Calu3 (cell line): Measurements from ENCODE around the gene VWA3A. TPM values are rescaled to one million over a fixed set of nuclear protein-coding genes. Genes with fewer than 3 reads are reported as not detected.

Source experiments
- BruUV-seq: library from RNA; stranded (reverse); fragments of 400-500 nt; replicated peaks from 2 replicates; lab custom pipeline; 2021; lab: Mats Ljungman, UMichigan
- CTCF ChIA-PET: fragments of 300-600 bp; sonication (Branson Sonifier 250); formaldehyde crosslinking; loops from one replicate; lab custom pipeline; 2022; ENCODE audit warnings: antibody characterized with exemption; lab: Charles Lee
- DNase-seq: peaks from one replicate; pipeline ENCODE4 v3.0.0; 2022
- H3K27ac Mint-ChIP-seq: one replicate; pipeline ENCODE4 v1.8.0; 2022; ENCODE audit warnings: mixed read lengths; ENCODE audit not compliant: unreplicated experiment
- H3K27me3 Mint-ChIP-seq: one replicate; pipeline ENCODE4 v1.8.0; 2022; ENCODE audit warnings: mixed read lengths; ENCODE audit not compliant: unreplicated experiment
- H3K36me3 Mint-ChIP-seq: one replicate; pipeline ENCODE4 v1.8.0; 2022; ENCODE audit warnings: mild to moderate bottlenecking, moderate library complexity, mixed read lengths; ENCODE audit not compliant: insufficient read depth, unreplicated experiment
- H3K4me1 Mint-ChIP-seq: one replicate; pipeline ENCODE4 v1.8.0; 2022; ENCODE audit warnings: mild to moderate bottlenecking, low read depth, mixed read lengths; ENCODE audit not compliant: unreplicated experiment
- H3K4me3 Mint-ChIP-seq: one replicate; pipeline ENCODE4 v1.8.0; 2022; ENCODE audit warnings: mild to moderate bottlenecking, low read depth, moderate library complexity, mixed read lengths; ENCODE audit not compliant: unreplicated experiment
- H3K9me3 Mint-ChIP-seq: one replicate; pipeline ENCODE4 v1.8.0; 2022; ENCODE audit warnings: low read depth, mixed read lengths; ENCODE audit not compliant: unreplicated experiment
- intact Hi-C: fragments of 100-400 bp; cut with micrococcal nuclease; formaldehyde crosslinking; loops from one replicate; pipeline ENCODE4 v1.10.0; 2022; ENCODE audit not compliant: unreplicated experiment
- total RNA-seq: library from RNA; stranded (reverse); gene quantifications from 2 replicates; pipeline ENCODE4 v1.2.3, GENCODE V29; 2022
- TF ChIP-seq, protein P1 (sequence below): fragments of 200-600 bp; IDR thresholded peaks from one replicate; pipeline ENCODE4 v1.8.0; 2022; ENCODE audit warnings: antibody characterized with exemption; ENCODE audit not compliant: unreplicated experiment

VWA3A gene
- total RNA-seq, 1 experiment from 2014 or later, result 0.33 TPM

- H3K4me1 Mint-ChIP-seq, result peaks cover 39% of the 10 kb centered on the region
- no peak overlapping the region for H3K4me3 Mint-ChIP-seq
- intact Hi-C loops, result loop anchor here (1.0 to 2.0 kb wide), 4 partner anchors 90 to 236 kb away; partner anchors contain the start of genes PDZD9 and UQCRC2
- TF ChIP-seq, protein P1, sequence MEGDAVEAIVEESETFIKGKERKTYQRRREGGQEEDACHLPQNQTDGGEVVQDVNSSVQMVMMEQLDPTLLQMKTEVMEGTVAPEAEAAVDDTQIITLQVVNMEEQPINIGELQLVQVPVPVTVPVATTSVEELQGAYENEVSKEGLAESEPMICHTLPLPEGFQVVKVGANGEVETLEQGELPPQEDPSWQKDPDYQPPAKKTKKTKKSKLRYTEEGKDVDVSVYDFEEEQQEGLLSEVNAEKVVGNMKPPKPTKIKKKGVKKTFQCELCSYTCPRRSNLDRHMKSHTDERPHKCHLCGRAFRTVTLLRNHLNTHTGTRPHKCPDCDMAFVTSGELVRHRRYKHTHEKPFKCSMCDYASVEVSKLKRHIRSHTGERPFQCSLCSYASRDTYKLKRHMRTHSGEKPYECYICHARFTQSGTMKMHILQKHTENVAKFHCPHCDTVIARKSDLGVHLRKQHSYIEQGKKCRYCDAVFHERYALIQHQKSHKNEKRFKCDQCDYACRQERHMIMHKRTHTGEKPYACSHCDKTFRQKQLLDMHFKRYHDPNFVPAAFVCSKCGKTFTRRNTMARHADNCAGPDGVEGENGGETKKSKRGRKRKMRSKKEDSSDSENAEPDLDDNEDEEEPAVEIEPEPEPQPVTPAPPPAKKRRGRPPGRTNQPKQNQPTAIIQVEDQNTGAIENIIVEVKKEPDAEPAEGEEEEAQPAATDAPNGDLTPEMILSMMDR, result peak; percentile 78
- peaks cover 3% of the 10 kb centered on the region for H3K9me3 Mint-ChIP-seq
- H3K27ac Mint-ChIP-seq, result no peak overlapping the region
- peaks cover 32% of the 10 kb centered on the region for H3K36me3 Mint-ChIP-seq
- CTCF ChIA-PET, result interaction anchor here (0.5 to 2.0 kb wide), 31 partner anchors 9 to 703 kb away, joined by 3 to 37 read pairs (median 4); partner anchors contain the start of genes EEF2K, MOSMO, POLR3E and VWA3A
- no peaks in the 10 kb centered on the region for H3K27me3 Mint-ChIP-seq
- no TSS peak for BruUV-seq
- peak; percentile 86 for DNase-seq
Observed at GRCh38 chr16:22188595-22189442, 96.5 kb downstream of the VWA3A start.

DNA sequence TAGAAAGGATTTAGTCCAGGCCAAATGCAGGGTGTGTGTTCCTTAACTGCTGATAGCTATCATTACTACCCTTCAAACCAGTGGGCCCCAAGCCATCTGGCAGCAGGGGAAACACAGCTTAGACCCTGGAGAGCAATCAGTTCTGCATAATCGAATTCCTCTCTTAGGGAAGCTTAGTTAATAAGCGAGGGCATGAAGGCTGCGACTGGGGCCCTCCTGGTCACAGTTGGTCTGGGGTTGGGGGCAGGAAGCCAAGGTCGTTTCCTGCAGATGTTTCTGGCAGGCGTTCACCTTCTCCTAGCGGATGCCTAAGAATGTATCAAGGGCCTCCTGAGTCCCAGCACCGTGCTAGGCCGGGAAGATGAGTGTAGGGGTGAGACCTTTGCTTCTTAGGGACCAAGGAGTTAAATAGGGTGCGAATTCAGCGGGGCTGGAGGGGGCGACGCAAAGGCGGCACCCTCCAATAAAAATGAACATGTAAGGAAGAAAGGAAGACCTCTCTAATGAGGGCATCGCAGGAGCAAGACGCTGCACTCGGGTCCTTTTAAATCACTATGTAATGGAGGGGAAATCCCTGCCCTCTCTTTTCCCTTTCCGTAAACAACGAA is 97.2 kb downstream of the VWA3A start:
- Mint-ChIP-seq H3K27me3 (no peaks in the 10 kb centered on the region), H3K9me3 (peaks cover 3% of the 10 kb centered on the region), H3K4me1 (peaks cover 47% of the 10 kb centered on the region), H3K4me3 (peak overlapping the region; percentile 77), H3K27ac (peak overlapping the region; percentile 78), H3K36me3 (peaks cover 38% of the 10 kb centered on the region)
- CTCF ChIA-PET, result interaction anchor here (0.6 to 2.0 kb wide), 4 partner anchors 76 to 182 kb away, joined by 3 to 37 read pairs (median 21); partner anchors contain the start of gene MOSMO
- intact Hi-C loops, result loop anchor here (2.0 kb wide), 1 partner anchor 189 kb away; the partner anchor contains the start of gene PDZD9
- DNase-seq, result no peak
- TF ChIP-seq, protein P1, result no peak
- BruUV-seq, result TSS peak; percentile 29

DNA sequence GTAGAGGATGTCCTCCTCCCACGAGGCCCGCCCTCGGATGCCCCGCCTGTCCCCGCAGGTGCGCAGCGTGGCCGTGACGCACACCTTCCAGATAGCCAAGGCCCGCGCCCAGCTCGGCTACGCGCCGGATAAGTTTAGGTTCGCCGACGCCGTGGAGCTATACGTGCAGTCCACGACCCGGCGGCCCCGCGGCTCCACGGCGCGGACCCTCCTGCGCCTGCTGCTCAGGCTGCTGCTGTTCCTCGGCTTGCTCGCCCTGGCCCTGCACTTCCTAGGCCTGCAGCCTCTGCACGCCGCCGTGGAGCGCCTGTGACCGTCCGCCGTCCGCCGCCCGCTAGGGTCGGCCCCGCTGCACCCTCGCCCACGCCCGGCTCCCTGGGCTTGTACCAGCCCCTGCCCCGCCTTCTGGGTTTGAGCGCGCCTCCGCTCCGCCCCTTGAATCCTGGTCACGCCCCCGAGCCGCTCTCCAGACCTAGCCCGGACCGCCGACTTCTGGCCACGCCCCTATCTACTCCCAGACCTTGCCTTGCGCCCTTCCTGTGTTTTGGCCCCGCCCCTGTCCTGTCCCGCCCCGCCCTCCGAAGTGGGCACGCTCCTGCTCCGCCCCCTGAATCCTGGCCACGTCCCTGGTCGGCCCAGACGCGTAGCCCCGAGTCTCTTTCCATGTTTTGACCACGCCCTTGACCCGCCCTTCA is 97.9 kb downstream of the VWA3A start:
- intact Hi-C loops, result no loop called here
- peak; percentile 100 for DNase-seq

More for the DNA sequence above, 97.9 kb downstream of the VWA3A start:
- CTCF ChIA-PET, result interaction anchor here (0.5 to 1.5 kb wide), 4 partner anchors 32 to 675 kb away, joined by 3 read pairs; partner anchors contain the start of gene POLR3E
- H3K4me3 Mint-ChIP-seq, result peak overlapping the region; percentile 77
- H3K36me3 Mint-ChIP-seq, result peaks cover 45% of the 10 kb centered on the region
- peaks cover 53% of the 10 kb centered on the region for H3K4me1 Mint-ChIP-seq
- peaks cover 2% of the 10 kb centered on the region for H3K27me3 Mint-ChIP-seq
- H3K9me3 Mint-ChIP-seq, result peaks cover 3% of the 10 kb centered on the region
- no TSS peak for BruUV-seq
- peak overlapping the region; percentile 78 for H3K27ac Mint-ChIP-seq
- TF ChIP-seq, protein P1, result no peak
